ENCODE measurements around the gene SLC12A2. TPM values are rescaled to one million over a fixed set of nuclear protein-coding genes. Genes with fewer than 3 reads are reported as not detected.
A peak's percentile ranks its signal among the peaks of the same experiment; 100 is the strongest.

SLC12A2 gene
- total and polyA plus RNA-seq, 8 donors: 2.1 to 575 (median 77.3) TPM

- peak overlapping the region in 1 of 5 donors; percentile 11 for H3K27ac ChIP-seq
- peaks cover 0 to 19% (median 2%) of the 10 kb centered on the region in 4 donors for H3K4me1 ChIP-seq
- H3K27me3 ChIP-seq: no peaks in the 10 kb centered on the region
- TF ChIP-seq EP300 (IDR thresholded peaks at IDR 0.05): no peak
- TF ChIP-seq POLR2AphosphoS5 (IDR thresholded peaks at IDR 0.05): no peak
- no peak for TF ChIP-seq CTCF (IDR thresholded peaks at IDR 0.05)
- TF ChIP-seq POLR2A (IDR thresholded peaks at IDR 0.05): no peak
- H3K36me3 ChIP-seq: peaks cover 17 to 90% (median 74%) of the 10 kb centered on the region in 4 donors
- WGBS, 5 donors: 55 to 72% (median 64%) methylated on average over 3 of the region's 3 CpGs
- DNase-seq: no peak
- H3K9me3 ChIP-seq: no peaks in the 10 kb centered on the region
- H3K4me3 ChIP-seq: no peak overlapping the region
- intact Hi-C loops (cut with DNase I; ENCODE audit: low total_unique reads): no loop called here
Measured at GRCh38 chr5:128156521-128156920, 73.0 kb downstream of the SLC12A2 start.

DNA sequence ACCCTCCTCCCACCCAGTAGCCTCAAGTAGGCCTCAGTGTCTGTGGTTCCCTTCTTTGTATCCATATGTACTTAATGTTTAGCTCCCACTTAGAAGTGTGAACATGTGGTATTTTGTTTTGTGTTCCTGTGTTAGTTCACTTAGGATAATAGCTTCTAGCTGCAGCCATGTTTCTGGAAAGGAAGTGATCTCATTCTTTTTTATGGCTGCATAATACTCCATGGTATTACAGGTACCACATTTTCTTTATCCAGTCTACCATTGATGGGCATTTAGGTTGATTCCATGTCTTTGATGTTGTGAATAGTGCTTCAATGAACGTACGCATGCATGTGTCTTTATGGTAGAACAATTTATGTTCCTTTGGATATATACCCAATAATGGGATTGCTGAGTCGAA, 74.8 kb downstream of the SLC12A2 start:
- Histone ChIP-seq H3K36me3 (peaks cover 30 to 90% (median 77%) of the 10 kb centered on the region in 4 donors), H3K9me3 (no peaks in the 10 kb centered on the region), H3K27me3 (no peaks in the 10 kb centered on the region), H3K4me1 (peaks cover 0 to 19% (median 2%) of the 10 kb centered on the region in 4 donors), H3K4me3 (no peak overlapping the region), H3K27ac (no peak overlapping the region)
- 78 to 98% (median 96%) methylated on average over 3 of the region's 3 CpGs for WGBS, 5 donors
- no peak for TF ChIP-seq EP300 (IDR thresholded peaks at IDR 0.05)
- TF ChIP-seq CTCF (IDR thresholded peaks at IDR 0.05): no peak
- no peak for TF ChIP-seq POLR2AphosphoS5 (IDR thresholded peaks at IDR 0.05)
- no peak for TF ChIP-seq POLR2A (IDR thresholded peaks at IDR 0.05)
- DNase-seq: no peak
- intact Hi-C loops (cut with DNase I; ENCODE audit: low total_unique reads): no loop called here

- TF ChIP-seq CTCF (IDR thresholded peaks at IDR 0.05): no peak
- TF ChIP-seq EP300 (IDR thresholded peaks at IDR 0.05): no peak
- no peak for TF ChIP-seq POLR2A (IDR thresholded peaks at IDR 0.05)
- TF ChIP-seq POLR2AphosphoS5 (IDR thresholded peaks at IDR 0.05): no peak
- no peak overlapping the region for H3K27ac ChIP-seq
- no peak overlapping the region for H3K4me3 ChIP-seq
- intact Hi-C loops (cut with DNase I; ENCODE audit: low total_unique reads): no loop called here
- H3K9me3 ChIP-seq: no peaks in the 10 kb centered on the region
- DNase-seq: no peak
- 47 to 64% (median 48%) methylated on average over 2 of the region's 2 CpGs for WGBS, 5 donors
- H3K27me3 ChIP-seq: no peaks in the 10 kb centered on the region
- no peaks in the 10 kb centered on the region for H3K4me1 ChIP-seq
- peaks cover 23 to 63% (median 57%) of the 10 kb centered on the region in 4 donors for H3K36me3 ChIP-seq
Measured at GRCh38 chr5:128163991-128164390, 80.4 kb downstream of the SLC12A2 start.

DNA sequence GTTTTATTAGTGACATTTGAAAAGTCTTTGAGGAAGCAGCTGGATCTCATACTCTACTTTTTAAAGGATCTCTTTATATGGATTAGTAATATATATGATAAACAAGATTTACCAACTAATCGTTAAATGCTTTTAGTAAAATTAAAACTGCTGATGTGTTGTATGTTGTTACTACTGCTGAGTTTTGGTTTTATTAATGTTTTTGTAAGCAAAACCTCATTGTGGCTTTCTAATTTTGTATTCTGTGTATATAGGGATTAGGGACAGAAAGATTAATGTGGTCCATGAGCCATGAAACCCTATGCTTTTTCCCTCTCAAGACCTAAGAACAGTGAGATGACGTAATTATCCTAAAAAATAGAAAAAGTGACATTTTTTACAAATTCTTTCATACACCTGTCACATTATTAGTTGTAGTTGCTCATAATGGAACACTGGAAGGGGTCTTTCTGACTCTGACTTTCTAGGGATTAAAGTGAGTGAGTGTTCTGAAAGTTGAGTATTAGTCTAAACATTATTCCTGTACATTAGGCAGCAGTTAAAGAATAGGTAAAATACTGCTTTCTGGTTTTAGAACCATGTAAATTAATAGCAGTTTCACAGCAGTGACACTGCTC, 85.9 kb downstream of the SLC12A2 start:
- Histone ChIP-seq H3K27ac (no peak overlapping the region), H3K27me3 (no peaks in the 10 kb centered on the region), H3K36me3 (peaks cover 0 to 28% (median 27%) of the 10 kb centered on the region in 4 donors), H3K9me3 (no peaks in the 10 kb centered on the region), H3K4me1 (no peaks in the 10 kb centered on the region), H3K4me3 (no peak overlapping the region)
- intact Hi-C loops (cut with DNase I; ENCODE audit: low total_unique reads): no loop called here
- TF ChIP-seq EP300 (IDR thresholded peaks at IDR 0.05) (no peak), CTCF (IDR thresholded peaks at IDR 0.05) (no peak), POLR2AphosphoS5 (IDR thresholded peaks at IDR 0.05) (no peak), POLR2A (IDR thresholded peaks at IDR 0.05) (no peak)
- DNase-seq: no peak
- 70 to 78% (median 77%) methylated on average over 2 of the region's 2 CpGs for WGBS, 5 donors

All from stomach (tissue), 9 donors.